T-cell (primary cell): ENCODE measurements around the gene TENT4A. TPM values are rescaled to one million over a fixed set of nuclear protein-coding genes. Genes with fewer than 3 reads are reported as not detected.

Experiments
- ATAC-seq, 4 experiments: fragments of 200-7000 bp in 3 of 4; fragments of 150-1000 bp in 1 of 4; cut with Tn5 transposase; replicated peaks in 1 of 4; 1 replicate in 3 of 4; 2 replicates in 1 of 4; pipeline ENCODE4 v1.10.0; 2021; ENCODE audit warnings: moderate library complexity in 3 of 4, mild to moderate bottlenecking in 2 of 4, moderate number of reproducible peaks in 1 of 4
- CTCF ChIA-PET, 2 donors: fragments of 300-600 bp; sonication (Branson Sonifier 250); formaldehyde crosslinking; loops; one replicate each; lab custom pipeline; 2022; ENCODE audit warnings: antibody characterized with exemption in 2 of 2; lab: Charles Lee
- POLR2A ChIA-PET, 2 donors: fragments of 300-600 bp; sonication (Branson Sonifier 250); formaldehyde crosslinking; loops; one replicate each; lab custom pipeline; 2022; ENCODE audit warnings: antibody characterized with exemption in 2 of 2; lab: Charles Lee
- DNase-seq, 35 experiments: peaks; one replicate each; pipeline versions ENCODE4 v3.0.0 to v3.0.0-alpha.2; 2013 to 2023
- H3K27ac ChIP-seq: one replicate; pipeline ENCODE4 v1.5.1; 2013; ENCODE audit warnings: low read length
- H3K27me3 ChIP-seq, 2 experiments: replicated peaks in 1 of 2; 1 replicate in 1 of 2; 2 replicates in 1 of 2; pipeline versions ENCODE4 v1.6.1 to v1.7.0; 2013; ENCODE audit warnings: low read length in 1 of 2, mixed read lengths in 1 of 2; ENCODE audit not compliant: control insufficient read depth in 2 of 2, insufficient read depth in 2 of 2; ENCODE audit errors: extremely low read depth in 1 of 2
- H3K36me3 ChIP-seq, 2 donors: 1 replicate in 1 of 2; 2 replicates in 1 of 2; pipeline versions ENCODE4 v1.6.1 to v1.7.0; 2013; ENCODE audit warnings: low read length in 1 of 2; ENCODE audit not compliant: control insufficient read depth in 2 of 2, insufficient read depth in 1 of 2; ENCODE audit errors: extremely low read depth in 1 of 2
- H3K4me1 ChIP-seq, 2 experiments: 1 replicate in 1 of 2; 2 replicates in 1 of 2; pipeline versions ENCODE4 v1.6.1 to v1.7.0; 2013; ENCODE audit warnings: low read length in 2 of 2, mixed read lengths in 1 of 2; ENCODE audit not compliant: insufficient read depth in 2 of 2, control insufficient read depth in 1 of 2; ENCODE audit errors: extremely low read depth in 1 of 2
- H3K4me3 ChIP-seq, 2 donors: 1 replicate in 1 of 2; 2 replicates in 1 of 2; pipeline versions ENCODE4 v1.5.1 to v1.7.0; 2013; ENCODE audit warnings: mild to moderate bottlenecking in 2 of 2, low read length in 1 of 2, moderate library complexity in 1 of 2; ENCODE audit not compliant: control insufficient read depth in 1 of 2; ENCODE audit errors: extremely low read depth in 1 of 2
- H3K9me3 ChIP-seq: 2 replicates; pipeline ENCODE4 v1.7.0; 2013
- H3K27ac Mint-ChIP-seq, 2 donors: one replicate each; pipeline ENCODE4 v1.8.0; 2020 to 2021; ENCODE audit warnings: mild to moderate bottlenecking in 2 of 2, mixed read lengths in 2 of 2
- H3K27me3 Mint-ChIP-seq, 2 donors: one replicate each; pipeline ENCODE4 v1.8.0; 2021 to 2022; ENCODE audit warnings: mixed read lengths in 2 of 2
- H3K36me3 Mint-ChIP-seq: one replicate; pipeline ENCODE4 v1.8.0; 2021; ENCODE audit warnings: mixed read lengths
- H3K4me1 Mint-ChIP-seq, 3 donors: one replicate each; pipeline ENCODE4 v1.8.0; 2020 to 2022; ENCODE audit warnings: mixed read lengths in 3 of 3, mild to moderate bottlenecking in 1 of 3
- H3K4me3 Mint-ChIP-seq, 3 donors: one replicate each; pipeline ENCODE4 v1.8.0; 2020 to 2022; ENCODE audit warnings: mild to moderate bottlenecking in 3 of 3, mixed read lengths in 3 of 3, moderate library complexity in 3 of 3
- H3K9me3 Mint-ChIP-seq, 3 donors: one replicate each; pipeline ENCODE4 v1.8.0; 2020 to 2022; ENCODE audit warnings: mixed read lengths in 3 of 3
- WGBS: methylation state at CpG from one replicate; pipeline ENCODE4 v1.1.5; 2013; ENCODE audit warnings: missing lambda C conversion rate; ENCODE audit not compliant: insufficient coverage; 5-methylcytosine and 5-hydroxymethylcytosine counted together
- total RNA-seq, 35 experiments: library from RNA in 6 of 35; stranded (reverse) in 6 of 35; fragments of 120-200 nt in 1 of 35; gene quantifications; one replicate each; pipeline versions ENCODE4 v1.2.1 to v1.2.4 and lab custom pipeline; 2013 to 2026

Gene TENT4A
- total RNA-seq, 5 donors from 2014 or later (not counting 1 experiment from before 2014, with no cell fraction given) = 42.7 to 62.9 (median 45.6) TPM

- Mint-ChIP-seq H3K9me3 (no peaks in the 10 kb centered on the region), H3K36me3 (peaks cover 6% of the 10 kb centered on the region), H3K27ac (peak overlapping the region; percentile 74 to 77), H3K27me3 (no peaks in the 10 kb centered on the region), H3K4me1 (peaks cover 90 to 96% (median 91%) of the 10 kb centered on the region in 3 donors), H3K4me3 (peak overlapping the region; percentile 18 to 73 (median 42))
- CTCF ChIA-PET = interaction anchor here (1.9 to 2.4 kb wide), 2 partner anchors 15 to 16 kb away, joined by 4 to 5 read pairs; no protein-coding TSS in a partner anchor
- peak overlapping the region in 1 of 2 donors; percentile 5 for H3K4me3 ChIP-seq
- H3K36me3 ChIP-seq = peaks cover 9 to 11% of the 10 kb centered on the region in 2 donors
- H3K4me1 ChIP-seq = peaks cover 16 to 48% of the 10 kb centered on the region in 2 experiments
- peak; percentile 70 to 93 (median 85) for ATAC-seq
- DNase-seq = peak in 33 of 35 experiments; percentile 16 to 71 (median 48)
- H3K9me3 ChIP-seq = no peaks in the 10 kb centered on the region
- H3K27ac ChIP-seq = peak overlapping the region; percentile 28
- no peaks in the 10 kb centered on the region for H3K27me3 ChIP-seq
- WGBS = 13% methylated on average over 8 of the region's 12 CpGs
- POLR2A ChIA-PET = interaction anchor here in 1 of 2 donors (0.6 to 0.9 kb wide), 2 partner anchors 10 to 371 kb away, joined by 6 to 8 read pairs; no protein-coding TSS in a partner anchor
Measured at GRCh38 chr5:6729386-6730310, 16.4 kb downstream of the TENT4A start.

GRCh38 chr5:6730407-6730806 is 17.2 kb downstream of the TENT4A start:
- Mint-ChIP-seq H3K4me1 (peaks cover 91 to 96% (median 91%) of the 10 kb centered on the region in 3 donors), H3K27me3 (no peaks in the 10 kb centered on the region), H3K27ac (no peak overlapping the region), H3K9me3 (no peaks in the 10 kb centered on the region), H3K4me3 (peak overlapping the region in 1 of 3 donors; percentile 73), H3K36me3 (peaks cover 6% of the 10 kb centered on the region)
- ATAC-seq (no peak), DNase-seq (no peak)
- 97% methylated on average over 4 of the region's 8 CpGs for WGBS
- peaks cover 7 to 9% of the 10 kb centered on the region in 2 donors for H3K36me3 ChIP-seq
- ChIA-PET CTCF (interaction anchor here in 1 of 2 donors (1.9 kb wide), 1 partner anchor 15 kb away, joined by 4 read pairs; no protein-coding TSS in a partner anchor), POLR2A (interaction anchor here (0.6 to 0.9 kb wide), 3 partner anchors 10 to 372 kb away, joined by 6 to 8 read pairs (median 7); no protein-coding TSS in a partner anchor)
- H3K9me3 ChIP-seq = no peaks in the 10 kb centered on the region
- no peak overlapping the region for H3K4me3 ChIP-seq
- no peak overlapping the region for H3K27ac ChIP-seq
- H3K27me3 ChIP-seq = no peaks in the 10 kb centered on the region
- peaks cover 16 to 46% of the 10 kb centered on the region in 2 experiments for H3K4me1 ChIP-seq

GRCh38 chr5:6730807-6731206 is 17.6 kb downstream of the TENT4A start:
- H3K9me3 ChIP-seq = no peaks in the 10 kb centered on the region
- POLR2A ChIA-PET = interaction anchor here (0.7 to 0.9 kb wide), 2 partner anchors 9 to 29 kb away, joined by 7 to 8 read pairs; no protein-coding TSS in a partner anchor
- Mint-ChIP-seq H3K4me3 (no peak overlapping the region), H3K4me1 (peaks cover 89 to 95% (median 90%) of the 10 kb centered on the region in 3 donors), H3K27ac (no peak overlapping the region), H3K27me3 (no peaks in the 10 kb centered on the region), H3K9me3 (no peaks in the 10 kb centered on the region), H3K36me3 (peaks cover 6% of the 10 kb centered on the region)
- peaks cover 16 to 46% of the 10 kb centered on the region in 2 experiments for H3K4me1 ChIP-seq
- H3K27ac ChIP-seq = no peak overlapping the region
- ATAC-seq (no peak), DNase-seq (no peak)
- CTCF ChIA-PET = no interaction called here
- 89% methylated on average over 1 of the region's 3 CpGs for WGBS
- peaks cover 6 to 9% of the 10 kb centered on the region in 2 donors for H3K36me3 ChIP-seq
- no peak overlapping the region for H3K4me3 ChIP-seq
- no peaks in the 10 kb centered on the region for H3K27me3 ChIP-seq

- POLR2A ChIA-PET = interaction anchor here in 1 of 2 donors (0.5 kb wide), 1 partner anchor 13 kb away, joined by 8 read pairs; no protein-coding TSS in a partner anchor
- Mint-ChIP-seq H3K27me3 (no peaks in the 10 kb centered on the region), H3K4me1 (peaks cover 81 to 94% (median 88%) of the 10 kb centered on the region in 3 donors), H3K4me3 (peak overlapping the region in 1 of 3 donors; percentile 20), H3K36me3 (peaks cover 11% of the 10 kb centered on the region), H3K27ac (peak overlapping the region; percentile 50 to 59), H3K9me3 (no peaks in the 10 kb centered on the region)
- WGBS = no CpG with 5 or more reads among the region's 7 CpGs
- Histone ChIP-seq H3K27ac (no peak overlapping the region), H3K4me1 (peaks cover 16 to 38% of the 10 kb centered on the region in 2 experiments), H3K36me3 (peaks cover 0 to 9% of the 10 kb centered on the region in 2 donors), H3K9me3 (no peaks in the 10 kb centered on the region), H3K4me3 (no peak overlapping the region), H3K27me3 (no peaks in the 10 kb centered on the region)
- CTCF ChIA-PET = interaction anchor here (0.7 kb wide), 2 partner anchors 843 to 1207 kb away, joined by 3 read pairs; no protein-coding TSS in a partner anchor
- DNase-seq (no peak), ATAC-seq (no peak)
Measured at GRCh38 chr5:6731465-6732237, 18.4 kb downstream of the TENT4A start.

GRCh38 chr5:6732634-6733410 is 19.6 kb downstream of the TENT4A start:
- Mint-ChIP-seq H3K4me1 (peaks cover 75 to 88% (median 86%) of the 10 kb centered on the region in 3 donors), H3K9me3 (no peaks in the 10 kb centered on the region), H3K27me3 (no peaks in the 10 kb centered on the region), H3K4me3 (no peak overlapping the region), H3K27ac (peak overlapping the region in 1 of 2 donors; percentile 53), H3K36me3 (peaks cover 18% of the 10 kb centered on the region)
- no peak overlapping the region for H3K4me3 ChIP-seq
- CTCF ChIA-PET = no interaction called here
- DNase-seq = no peak
- H3K4me1 ChIP-seq = peaks cover 16 to 28% of the 10 kb centered on the region in 2 experiments
- H3K36me3 ChIP-seq = peaks cover 5 to 9% of the 10 kb centered on the region in 2 donors
- H3K27me3 ChIP-seq = no peaks in the 10 kb centered on the region
- 100% methylated on average over 3 of the region's 13 CpGs for WGBS
- POLR2A ChIA-PET = no interaction called here
- ATAC-seq = no peak
- H3K27ac ChIP-seq = no peak overlapping the region
- no peaks in the 10 kb centered on the region for H3K9me3 ChIP-seq
